Measurements from ENCODE around the gene KLHL21.
"Not testable (repeated sequence)": the region's sequence is repeated elsewhere in the genome, so short reads cannot be mapped to it uniquely, and the experiment has no call there.

KLHL21 gene

GRCh38 chr1:6582370-6582769 is 20.3 kb downstream of the KLHL21 start:
- DNase-seq = no peak

- DNase-seq = no peak
These were observed 20.9 kb downstream of the KLHL21 start for GRCh38 chr1:6581561-6582305.

GRCh38 chr1:6580593-6581409 is 21.9 kb downstream of the KLHL21 start:
- DNase-seq = no peak

DNA sequence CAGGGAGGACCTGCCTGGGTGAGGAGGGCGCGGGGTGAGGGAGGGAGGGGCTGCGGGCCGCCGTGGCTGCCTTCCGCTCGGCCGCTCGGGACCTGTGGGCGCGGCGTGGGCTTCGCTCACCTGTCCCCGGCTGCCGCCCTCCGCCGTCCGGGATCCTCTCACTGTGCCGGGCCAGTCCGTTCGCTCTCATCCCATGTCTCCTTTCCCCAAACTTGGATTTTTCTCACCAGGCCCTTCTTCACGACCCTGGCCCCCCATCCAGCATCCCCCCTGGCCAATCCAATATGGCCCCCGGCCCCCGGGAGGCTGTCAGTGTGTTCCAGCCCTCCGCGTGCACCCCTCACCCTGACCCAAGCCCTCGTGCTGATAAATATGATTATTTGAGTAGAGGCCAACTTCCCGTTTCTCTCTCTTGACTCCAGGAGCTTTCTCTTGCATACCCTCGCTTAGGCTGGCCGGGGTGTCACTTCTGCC is 22.5 kb downstream of the KLHL21 start:
- no peak for DNase-seq

- DNase-seq = peak; percentile 97
These were observed 23.1 kb downstream of the KLHL21 start, which contains the start of gene ZBTB48 for GRCh38 chr1:6579374-6580118. Gene ZBTB48, plus strand, starts transcription at chr1:6579994. Its CDS starts 616 bp downstream, at chr1:6580610.

- no peak for DNase-seq
These were observed 23.9 kb downstream of the KLHL21 start for GRCh38 chr1:6578624-6579373.

DNA sequence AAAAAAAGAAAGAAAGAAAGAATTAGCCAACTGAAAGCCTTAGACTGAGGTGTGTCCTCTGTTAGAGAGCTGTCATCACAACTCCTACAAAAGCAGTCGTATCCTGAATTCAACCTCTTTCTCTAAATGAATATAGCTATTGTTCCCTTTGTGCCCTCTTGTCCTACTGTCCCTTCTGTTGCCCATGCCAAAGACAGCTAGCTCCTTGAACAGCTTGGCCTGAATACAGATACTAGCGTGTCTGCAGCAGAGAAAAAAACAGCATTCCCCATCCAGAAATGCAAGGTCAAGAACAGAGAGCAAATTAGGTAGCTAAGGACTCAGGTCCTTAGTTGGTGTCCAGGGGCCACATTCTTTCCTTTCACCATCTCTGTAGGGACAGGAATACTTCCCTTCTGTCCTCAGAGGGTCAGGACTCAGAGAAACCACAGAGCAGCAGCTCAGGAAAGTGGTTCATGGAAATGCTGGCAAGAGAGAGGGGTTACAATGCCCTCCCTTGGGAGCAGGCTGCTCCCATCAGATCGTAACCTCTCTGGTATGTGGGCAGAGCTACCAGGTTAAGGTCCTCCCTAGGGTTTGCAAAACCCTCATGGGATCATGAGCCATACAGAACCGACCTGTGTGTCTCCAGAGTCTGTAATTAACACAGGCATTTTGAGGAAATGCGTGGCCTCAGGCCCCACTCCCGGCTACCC is 24.7 kb downstream of the KLHL21 start:
- DNase-seq = peak; percentile 21

GRCh38 chr1:6574818-6575217 is 27.9 kb downstream of the KLHL21 start:
- no peak for DNase-seq

DNA sequence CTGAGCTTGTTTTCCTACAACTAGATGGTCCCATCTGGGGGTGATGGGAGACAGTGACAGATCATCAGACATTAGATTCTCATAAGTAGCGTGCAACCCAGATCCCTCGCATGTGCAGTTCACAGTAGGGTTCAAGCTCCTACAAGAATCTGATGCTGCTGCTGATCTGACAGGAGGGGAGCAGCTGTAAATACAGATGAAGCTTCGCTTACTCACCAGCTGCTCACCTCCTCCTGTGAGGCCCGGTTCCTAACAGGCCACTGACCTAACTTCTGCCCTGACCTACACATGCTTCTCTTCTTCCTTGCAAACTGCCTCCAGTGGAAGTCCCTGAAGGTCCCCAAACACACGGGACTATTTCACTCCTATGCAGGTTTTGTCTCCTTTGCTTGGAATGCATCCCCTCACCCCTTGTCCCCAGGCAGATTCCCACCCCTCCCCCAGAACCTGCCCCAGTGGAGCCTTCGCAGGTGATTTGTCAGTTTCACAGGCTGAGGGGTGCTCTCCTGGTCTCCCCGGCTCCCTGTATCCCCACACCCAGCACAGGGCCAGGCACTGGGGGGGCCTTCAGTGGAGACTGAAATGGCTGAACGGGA is 28.5 kb downstream of the KLHL21 start:
- no peak for DNase-seq

DNA sequence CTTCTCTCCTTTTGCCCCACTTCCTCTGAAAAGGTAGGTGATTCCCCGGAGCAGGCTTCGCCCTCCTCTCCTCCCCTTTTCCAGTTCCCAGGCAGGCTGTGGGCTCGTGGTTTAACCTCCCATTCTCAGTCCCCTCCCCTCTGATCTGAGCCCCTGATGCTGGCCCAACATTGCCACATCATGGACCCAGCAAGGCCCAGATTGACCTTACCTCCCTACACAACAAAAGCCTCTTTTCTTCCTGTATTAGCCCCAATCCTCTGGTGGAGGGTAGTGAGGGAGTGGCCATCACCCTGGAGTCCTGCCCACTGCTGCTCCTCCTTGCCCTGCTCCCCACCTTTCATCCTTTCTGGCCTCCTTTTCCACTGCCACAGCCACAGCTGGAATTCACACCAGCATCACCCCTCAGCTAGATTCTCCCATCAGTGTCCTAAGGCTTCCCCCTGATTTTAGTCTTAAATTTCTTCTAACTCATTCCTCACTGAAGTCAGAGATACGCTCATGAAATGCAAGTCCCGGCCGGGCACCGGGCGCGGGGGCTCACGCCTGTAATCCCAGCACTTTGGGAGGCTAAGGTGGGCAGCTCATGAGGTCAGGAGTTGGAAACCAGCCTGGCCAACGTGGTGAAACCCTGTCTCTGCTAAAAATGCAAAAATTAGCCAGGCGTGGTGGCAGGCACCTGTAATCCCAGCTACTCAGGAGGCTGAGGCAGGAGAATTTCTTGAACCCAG is 29.9 kb downstream of the KLHL21 start:
- no peak for DNase-seq

- DNase-seq = no peak
These were observed 31.7 kb downstream of the KLHL21 start for GRCh38 chr1:6570987-6571386.

GRCh38 chr1:6570100-6570499 is 32.6 kb downstream of the KLHL21 start:
- no peak for DNase-seq

DNA sequence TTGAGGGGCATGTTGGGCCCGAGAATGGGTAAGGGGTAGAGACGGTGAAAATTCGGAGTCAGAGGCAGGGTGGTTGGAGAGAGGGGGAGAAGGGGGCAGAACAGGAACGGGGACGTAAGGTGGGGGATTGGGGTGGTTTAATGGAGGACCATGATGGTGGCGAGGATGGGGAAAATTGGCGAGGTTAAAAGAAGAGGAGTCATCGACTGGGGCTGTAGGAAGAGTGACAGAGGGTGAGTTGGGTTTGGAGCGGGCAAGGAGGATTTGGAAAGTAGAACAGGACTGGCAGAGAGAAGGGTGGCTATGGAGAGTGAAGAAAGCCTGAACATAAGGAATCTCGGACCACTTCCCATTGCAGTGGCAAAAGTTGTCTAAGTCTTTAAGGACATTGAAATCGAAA is 33.6 kb downstream of the KLHL21 start:
- no peak for DNase-seq

GRCh38 chr1:6560267-6560666 is 42.4 kb downstream of the KLHL21 start:
- no peak for DNase-seq

- DNase-seq = not testable (repeated sequence)
These were observed 43.5 kb downstream of the KLHL21 start for GRCh38 chr1:6559161-6559560.

GRCh38 chr1:6557597-6557996 is 45.1 kb downstream of the KLHL21 start:
- DNase-seq = no peak

DNA sequence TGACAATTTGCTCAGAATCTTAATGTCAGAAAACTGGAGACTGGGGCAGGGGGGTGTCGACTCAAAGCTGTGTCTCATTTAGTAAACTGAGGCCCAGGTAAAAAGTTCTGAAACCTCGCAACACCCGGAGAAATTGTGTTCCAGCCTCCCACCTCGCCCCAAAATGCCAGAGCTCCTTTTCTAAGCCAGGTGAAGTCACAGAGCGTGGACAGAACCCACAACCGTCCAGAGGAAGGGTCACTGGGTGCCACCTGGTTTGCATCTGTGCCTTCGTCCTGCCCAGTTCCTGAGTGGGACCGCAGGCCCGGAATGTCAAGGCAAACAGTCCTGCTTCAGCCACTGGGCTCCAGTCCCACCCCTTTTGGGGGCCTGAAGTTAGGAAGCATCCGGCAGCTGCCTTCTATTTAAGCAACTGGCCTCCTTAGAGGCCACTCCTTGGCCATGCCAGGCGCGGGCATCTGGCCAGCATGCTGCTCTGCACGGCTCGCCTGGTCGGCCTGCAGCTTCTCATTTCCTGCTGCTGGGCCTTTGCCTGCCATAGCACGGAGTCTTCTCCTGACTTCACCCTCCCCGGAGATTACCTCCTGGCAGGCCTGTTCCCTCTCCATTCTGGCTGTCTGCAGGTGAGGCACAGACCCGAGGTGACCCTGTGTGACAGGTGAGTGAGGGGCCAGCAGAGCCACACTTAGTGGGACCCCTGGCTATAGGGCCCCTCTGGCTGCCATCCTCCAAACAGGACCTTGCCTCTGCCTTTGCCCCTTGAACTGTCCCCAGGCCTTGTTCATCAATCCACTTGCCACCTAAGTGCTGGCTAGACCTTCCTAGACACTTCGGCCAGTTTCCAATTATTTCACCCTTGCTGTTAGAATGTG is 47.5 kb downstream of the KLHL21 start, which contains the start of gene TAS1R1:
Gene TAS1R1 (plus strand): TSS at position 401 of the 872 bp plus-strand sequence. CDS start 67 bp downstream, at position 468.
- peak; percentile 7 for DNase-seq

DNA sequence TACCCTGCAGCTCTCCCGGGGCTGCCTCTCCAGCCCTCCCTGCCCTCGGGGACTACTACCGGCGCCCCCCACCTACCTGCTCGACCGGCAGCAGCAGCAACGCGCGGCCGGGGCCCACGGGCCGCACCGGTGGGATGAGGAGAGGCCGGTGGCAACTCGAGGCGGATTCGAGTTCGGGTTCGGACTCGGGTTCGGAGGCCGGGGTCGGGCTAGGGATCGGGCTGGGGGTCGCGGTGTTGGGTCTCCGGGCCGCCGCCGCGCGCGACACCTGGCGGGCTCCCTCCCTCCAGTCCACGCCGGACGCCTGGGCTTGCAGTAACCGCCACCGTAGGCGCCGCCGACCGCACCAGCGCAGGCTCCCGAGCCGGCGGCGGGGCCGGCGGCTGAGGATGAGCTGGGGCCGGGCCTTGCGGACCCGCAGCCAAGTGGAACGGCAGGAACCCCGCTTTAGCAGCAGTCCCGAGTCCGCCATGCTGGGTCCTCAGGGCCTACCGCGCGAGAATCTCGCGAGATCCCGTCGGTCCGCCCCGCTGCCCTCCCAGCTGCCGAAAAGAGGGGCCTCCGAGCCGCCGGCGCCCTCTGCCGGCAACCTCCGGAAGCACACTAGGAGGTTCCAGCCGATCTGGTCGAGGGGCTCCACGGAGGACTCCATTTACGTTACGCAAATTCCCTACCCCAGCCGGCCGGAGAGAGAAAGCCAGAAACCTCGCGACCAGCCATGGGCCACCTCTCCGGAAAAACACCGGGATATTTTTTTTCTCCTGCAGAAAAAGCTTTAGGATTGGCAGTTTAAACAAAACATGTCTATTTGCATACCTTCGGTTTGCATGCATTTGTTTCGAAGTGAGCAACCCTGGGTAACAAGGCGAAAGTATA is 48.4 kb downstream of the KLHL21 start, which contains the start of gene NOL9:
Gene NOL9 (minus strand): TSS at position 483 of the 876 bp plus-strand sequence. CDS start 11 bp downstream, at position 472.
- peak; percentile 91 for DNase-seq
